Activated naive CD4-positive, alpha-beta T cell treated with Interleukin-2 at 50 U/mL for 16 hours (primary cell): ENCODE measurements around the gene ADGRE3.
"Not testable (repeated sequence)": the region's sequence is repeated elsewhere in the genome, so short reads cannot be mapped to it uniquely, and the experiment has no call there.

Source experiments
- DNase-seq: peaks from one replicate; pipeline ENCODE4 v3.0.0-alpha.2; 2020

Gene ADGRE3

GRCh38 chr19:14661372-14661924 lies 13.2 kb downstream of the ADGRE3 start:
- no peak for DNase-seq

- no peak for DNase-seq
These were observed 14.7 kb downstream of the ADGRE3 start for GRCh38 chr19:14659874-14660489.

GRCh38 chr19:14655726-14656125 lies 18.9 kb downstream of the ADGRE3 start:
- DNase-seq: no peak

- no peak for DNase-seq
These were observed 19.7 kb downstream of the ADGRE3 start for GRCh38 chr19:14654786-14655560.

GRCh38 chr19:14650161-14650560 lies 24.5 kb downstream of the ADGRE3 start:
- DNase-seq: no peak

- DNase-seq: no peak
These were observed 25.6 kb downstream of the ADGRE3 start for GRCh38 chr19:14649020-14649419.

- no peak for DNase-seq
These were observed 26.1 kb downstream of the ADGRE3 start for GRCh38 chr19:14648506-14648905.

- no peak for DNase-seq
These were observed 34.9 kb downstream of the ADGRE3 start for GRCh38 chr19:14639536-14640277.

GRCh38 chr19:14632286-14632685 lies 42.4 kb downstream of the ADGRE3 start:
- no peak for DNase-seq

- no peak for DNase-seq
These were observed 45.1 kb downstream of the ADGRE3 start for GRCh38 chr19:14629557-14629956.

- DNase-seq: not testable (repeated sequence)
These were observed 50.2 kb downstream of the ADGRE3 start for GRCh38 chr19:14624491-14624890.

GRCh38 chr19:14619404-14619803 lies 55.2 kb downstream of the ADGRE3 start:
- no peak for DNase-seq

- no peak for DNase-seq
These were observed 58.2 kb downstream of the ADGRE3 start for GRCh38 chr19:14616407-14616806.

- DNase-seq: no peak
These were observed 59.0 kb downstream of the ADGRE3 start for GRCh38 chr19:14615623-14616022.

GRCh38 chr19:14614099-14614412 lies 60.6 kb downstream of the ADGRE3 start:
- no peak for DNase-seq

- not testable (repeated sequence) for DNase-seq
These were observed 61.1 kb downstream of the ADGRE3 start for GRCh38 chr19:14613399-14614098.

GRCh38 chr19:14612657-14613056 lies 62.0 kb downstream of the ADGRE3 start:
- DNase-seq: no peak

- DNase-seq: not testable (repeated sequence)
These were observed 62.4 kb downstream of the ADGRE3 start for GRCh38 chr19:14612242-14612641.

GRCh38 chr19:14611051-14611450 lies 63.6 kb downstream of the ADGRE3 start:
- no peak for DNase-seq

GRCh38 chr19:14606627-14607026 lies 68.0 kb downstream of the ADGRE3 start:
- DNase-seq: no peak

GRCh38 chr19:14603990-14604387 lies 70.7 kb downstream of the ADGRE3 start:
- DNase-seq: no peak

GRCh38 chr19:14599548-14600147 lies 75.0 kb downstream of the ADGRE3 start:
- no peak for DNase-seq

GRCh38 chr19:14595558-14595957 lies 79.1 kb downstream of the ADGRE3 start:
- no peak for DNase-seq
